CD4-positive, CD25-positive, alpha-beta regulatory T cell (primary cell): ENCODE results near the gene COL9A3. TPM values are rescaled to one million over a fixed set of nuclear protein-coding genes. Genes with fewer than 3 reads are reported as not detected.

Source experiments
- ATAC-seq, 2 donors: fragments of 150-1000 bp; cut with Tn5 transposase; one replicate each; pipeline ENCODE4 v1.10.0; 2021; ENCODE audit warnings: low read depth in 2 of 2, moderate number of reproducible peaks in 2 of 2, moderate library complexity in 1 of 2
- DNase-seq, 3 donors: peaks; one replicate each; pipeline versions ENCODE4 v3.0.0 to v3.0.0-alpha.2; 2012 to 2022; ENCODE audit warnings: mixed read lengths in 1 of 3
- H3K27ac ChIP-seq: one replicate; pipeline ENCODE4 v1.7.0; 2013; ENCODE audit warnings: mild to moderate bottlenecking, low read length; ENCODE audit not compliant: insufficient read depth, poor library complexity, severe bottlenecking
- H3K27me3 ChIP-seq: one replicate; pipeline ENCODE4 v1.7.0; 2013; ENCODE audit warnings: low read length; ENCODE audit not compliant: control insufficient read depth, insufficient read depth
- H3K36me3 ChIP-seq: one replicate; pipeline ENCODE4 v1.7.0; 2013; ENCODE audit warnings: mild to moderate bottlenecking, low read length, moderate library complexity; ENCODE audit not compliant: control insufficient read depth, insufficient read depth
- H3K4me1 ChIP-seq: 2 replicates; pipeline ENCODE4 v1.7.0; 2013; ENCODE audit warnings: mild to moderate bottlenecking, low read length; ENCODE audit not compliant: insufficient read depth, control insufficient read depth, poor library complexity, severe bottlenecking
- H3K4me3 ChIP-seq: one replicate; pipeline ENCODE4 v1.7.0; 2013; ENCODE audit warnings: low read depth, mild to moderate bottlenecking, low read length, moderate library complexity
- H3K9me3 ChIP-seq, 2 experiments: 1 replicate in 1 of 2; 2 replicates in 1 of 2; pipeline ENCODE4 v1.7.0; 2013; ENCODE audit warnings: low read length in 2 of 2, mild to moderate bottlenecking in 1 of 2, moderate library complexity in 1 of 2; ENCODE audit not compliant: control insufficient read depth in 2 of 2
- H3K27ac Mint-ChIP-seq, 3 donors: one replicate each; pipeline ENCODE4 v1.8.0; 2020 to 2022; ENCODE audit warnings: mild to moderate bottlenecking in 3 of 3, mixed read lengths in 3 of 3, moderate library complexity in 2 of 3
- H3K27me3 Mint-ChIP-seq: one replicate; pipeline ENCODE4 v1.8.0; 2022; ENCODE audit warnings: mild to moderate bottlenecking, mixed read lengths
- H3K36me3 Mint-ChIP-seq: one replicate; pipeline ENCODE4 v1.8.0; 2020; ENCODE audit warnings: mixed read lengths
- H3K4me1 Mint-ChIP-seq, 4 donors: one replicate each; pipeline ENCODE4 v1.8.0; 2020 to 2022; ENCODE audit warnings: mixed read lengths in 4 of 4, mild to moderate bottlenecking in 1 of 4
- H3K4me3 Mint-ChIP-seq, 4 donors: one replicate each; pipeline ENCODE4 v1.8.0; 2020 to 2022; ENCODE audit warnings: mild to moderate bottlenecking in 4 of 4, mixed read lengths in 4 of 4, moderate library complexity in 3 of 4
- H3K9me3 Mint-ChIP-seq, 7 donors: one replicate each; pipeline ENCODE4 v1.8.0; 2020 to 2022; ENCODE audit warnings: mixed read lengths in 7 of 7, mild to moderate bottlenecking in 3 of 7, moderate library complexity in 2 of 7
- polyA plus RNA-seq, 4 donors: library from polyadenylated mRNA; unstranded; fragments of 300-500 nt; fragmentation: Illumina TruSeq; gene quantifications; one replicate each; pipeline ENCODE4 v1.2.3, GENCODE V29; 2021
- total RNA-seq: library from RNA; stranded (reverse); gene quantifications from one replicate; pipeline ENCODE4 v1.2.3, GENCODE V29; 2022

The COL9A3 gene
- total and polyA plus RNA-seq, 5 donors from 2014 or later, result not detected

DNA sequence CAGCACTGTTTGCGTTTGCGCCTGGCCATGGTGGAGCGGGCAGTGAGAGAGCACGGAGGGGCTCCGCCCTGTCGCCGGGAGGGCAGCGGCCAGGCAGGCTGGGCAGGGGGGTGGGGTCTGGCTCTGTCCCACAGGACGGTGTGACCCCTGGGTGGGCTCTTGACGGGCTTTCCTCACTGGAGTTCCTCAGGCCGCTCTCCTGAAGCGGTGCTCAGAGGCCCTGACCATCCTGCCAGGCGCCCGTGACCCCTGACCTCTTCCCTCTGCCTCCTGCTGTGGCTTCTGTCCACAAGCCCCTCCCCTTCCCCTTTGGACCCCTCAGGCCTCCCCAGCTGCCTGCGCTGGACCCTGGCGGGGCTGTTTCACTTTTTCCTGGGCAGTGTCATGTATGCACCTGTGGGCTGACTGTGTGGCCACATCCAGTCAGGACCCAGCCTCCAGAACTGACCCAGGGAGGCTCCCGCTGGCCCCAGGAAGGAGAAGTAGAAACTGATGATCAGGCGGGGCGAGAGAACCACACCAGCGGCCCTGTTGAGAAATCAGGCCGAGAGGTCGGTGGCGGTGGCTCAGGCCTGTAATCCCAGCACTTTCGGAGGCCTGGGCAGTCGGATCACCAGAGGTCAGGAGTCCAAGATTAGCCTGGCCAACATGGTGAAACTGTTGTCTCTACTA, 11.0 kb upstream of the COL9A3 start:
- H3K9me3 Mint-ChIP-seq, result no peaks in the 10 kb centered on the region
- H3K36me3 ChIP-seq, result peaks cover 27% of the 10 kb centered on the region
- H3K27ac ChIP-seq, result peak overlapping the region; percentile 57
- peaks cover 8% of the 10 kb centered on the region for H3K36me3 Mint-ChIP-seq
- H3K27ac Mint-ChIP-seq, result peak overlapping the region in 2 of 3 donors; percentile 76 to 78
- ATAC-seq (no peak), DNase-seq (no peak)
- peak overlapping the region; percentile 48 for H3K4me3 ChIP-seq
- H3K4me1 Mint-ChIP-seq, result peaks cover 0 to 36% (median 20%) of the 10 kb centered on the region in 4 donors
- no peaks in the 10 kb centered on the region for H3K27me3 ChIP-seq
- peaks cover 38% of the 10 kb centered on the region for H3K4me1 ChIP-seq
- peaks cover 6% of the 10 kb centered on the region for H3K27me3 Mint-ChIP-seq
- H3K4me3 Mint-ChIP-seq, result peak overlapping the region; percentile 79 to 87 (median 83)
- no peaks in the 10 kb centered on the region for H3K9me3 ChIP-seq

DNA sequence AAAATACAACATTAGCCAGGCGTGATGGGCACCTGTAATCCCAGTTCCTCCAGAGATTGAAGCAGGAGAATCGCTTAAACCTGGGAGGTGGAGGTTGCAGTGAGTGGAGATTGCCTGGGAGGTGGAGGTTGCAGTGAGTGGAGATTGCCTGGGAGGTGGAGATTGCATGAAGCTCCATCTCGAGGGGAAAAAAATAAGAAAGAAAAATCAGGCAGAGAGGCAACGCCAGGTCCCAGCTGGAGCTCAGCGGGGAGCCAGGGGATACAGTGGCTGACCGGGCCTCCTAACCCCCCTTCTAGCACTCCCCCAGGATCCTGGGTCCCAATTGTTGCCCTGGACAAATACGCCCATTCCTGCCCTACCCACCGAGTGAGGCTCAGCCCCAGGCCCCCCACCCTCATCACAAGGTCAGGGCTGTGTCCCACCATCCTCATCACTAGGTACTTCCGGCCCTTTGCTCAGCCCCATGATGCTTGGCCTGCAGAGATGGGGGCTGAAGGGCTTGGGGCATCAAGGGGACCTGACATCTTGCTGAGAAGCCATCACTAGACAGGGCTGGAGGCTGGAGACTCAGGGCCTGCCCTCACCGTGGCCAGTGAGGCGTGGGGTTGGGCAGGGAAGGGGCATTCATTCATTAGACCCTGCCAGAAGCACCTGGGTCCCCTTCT, 10.3 kb upstream of the COL9A3 start:
- H3K4me1 Mint-ChIP-seq, result peaks cover 0 to 36% (median 20%) of the 10 kb centered on the region in 4 donors
- peaks cover 6% of the 10 kb centered on the region for H3K27me3 Mint-ChIP-seq
- H3K36me3 Mint-ChIP-seq, result peaks cover 8% of the 10 kb centered on the region
- peaks cover 32% of the 10 kb centered on the region for H3K36me3 ChIP-seq
- no peak for ATAC-seq
- no peaks in the 10 kb centered on the region for H3K27me3 ChIP-seq
- peak overlapping the region in 2 of 3 donors; percentile 76 to 78 for H3K27ac Mint-ChIP-seq
- peak overlapping the region; percentile 19 for H3K4me3 ChIP-seq
- peak overlapping the region; percentile 79 to 85 (median 82) for H3K4me3 Mint-ChIP-seq
- no peak for DNase-seq
- no peak overlapping the region for H3K27ac ChIP-seq
- no peaks in the 10 kb centered on the region for H3K9me3 ChIP-seq
- H3K9me3 Mint-ChIP-seq, result no peaks in the 10 kb centered on the region
- H3K4me1 ChIP-seq, result peaks cover 38% of the 10 kb centered on the region

DNA sequence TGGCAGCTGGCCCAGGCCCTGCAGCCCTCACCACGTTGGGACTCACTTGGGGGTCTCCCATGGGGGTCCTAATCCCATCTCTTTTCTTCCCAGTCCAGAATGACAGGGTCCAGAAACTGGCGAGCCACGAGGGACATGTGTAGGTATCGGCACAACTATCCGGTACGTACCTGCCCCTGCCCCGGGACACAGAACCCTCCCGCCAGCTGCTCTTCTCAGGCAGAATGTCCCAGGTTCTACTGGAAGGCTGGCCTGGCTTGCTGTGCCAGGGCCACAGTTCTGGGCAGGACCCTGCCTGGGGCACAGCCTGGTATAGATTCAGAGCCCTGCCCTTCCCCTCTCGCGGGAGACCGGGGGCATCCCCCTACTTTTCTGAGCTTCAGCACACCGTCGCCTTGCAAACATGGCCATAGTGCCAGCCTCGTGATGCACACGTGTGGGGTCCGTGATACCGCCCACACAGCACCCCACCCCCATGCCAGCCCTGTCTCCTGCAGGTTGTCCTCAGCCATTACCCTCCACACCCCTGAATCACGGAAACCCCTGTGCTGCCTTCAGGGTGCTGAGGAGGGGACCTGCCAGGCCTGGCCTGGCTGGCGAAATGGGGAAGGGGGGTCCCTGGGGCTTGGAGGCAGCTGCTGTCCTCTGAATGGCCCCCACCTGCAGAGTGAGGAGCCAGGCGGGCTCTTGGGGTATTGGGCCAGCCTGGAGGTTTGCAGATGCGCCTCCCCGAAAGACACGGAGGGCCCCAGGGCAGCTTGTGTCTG, 9.2 kb upstream of the COL9A3 start:
- Histone ChIP-seq H3K27ac (no peak overlapping the region), H3K4me1 (peaks cover 38% of the 10 kb centered on the region), H3K27me3 (no peaks in the 10 kb centered on the region), H3K9me3 (no peaks in the 10 kb centered on the region), H3K36me3 (peaks cover 38% of the 10 kb centered on the region), H3K4me3 (no peak overlapping the region)
- H3K36me3 Mint-ChIP-seq, result peaks cover 11% of the 10 kb centered on the region
- H3K27ac Mint-ChIP-seq, result peak overlapping the region in 2 of 3 donors; percentile 43 to 82
- peaks cover 0 to 37% (median 20%) of the 10 kb centered on the region in 4 donors for H3K4me1 Mint-ChIP-seq
- H3K4me3 Mint-ChIP-seq, result peak overlapping the region; percentile 22 to 89 (median 70)
- no peaks in the 10 kb centered on the region for H3K9me3 Mint-ChIP-seq
- ATAC-seq (no peak), DNase-seq (no peak)
- H3K27me3 Mint-ChIP-seq, result peaks cover 6% of the 10 kb centered on the region

DNA sequence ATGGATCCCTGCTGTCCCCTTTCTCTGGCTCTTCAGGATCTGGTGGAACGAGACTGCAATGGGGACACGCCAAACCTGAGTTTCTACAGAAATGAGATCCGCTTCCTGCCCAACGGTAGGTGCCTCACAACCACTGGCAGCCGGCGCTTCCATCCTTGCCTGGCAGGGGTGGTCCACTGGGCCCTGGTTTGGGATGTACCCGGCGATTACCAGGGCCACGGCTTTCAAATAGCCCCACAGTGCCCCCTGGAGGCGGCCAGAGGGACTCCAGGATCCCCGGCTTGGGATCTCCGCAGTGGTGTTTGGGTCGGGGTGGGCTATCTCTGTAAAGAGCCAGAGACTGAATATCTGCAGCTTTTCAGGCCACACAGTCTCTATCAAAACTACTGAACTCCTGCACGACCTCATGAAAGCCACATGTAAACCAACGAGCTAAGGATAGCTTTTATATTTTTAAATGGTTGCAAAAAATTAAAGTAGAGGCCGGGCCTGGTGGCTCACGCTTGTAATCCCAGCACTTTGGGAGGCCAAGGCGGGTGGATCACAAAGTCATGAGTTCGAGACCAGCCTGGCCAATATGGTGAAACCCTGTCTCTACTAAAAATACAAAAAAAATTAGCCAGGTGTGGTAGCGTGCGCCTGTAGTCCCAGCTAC, 8.5 kb upstream of the COL9A3 start:
- Histone ChIP-seq H3K27ac (no peak overlapping the region), H3K27me3 (no peaks in the 10 kb centered on the region), H3K9me3 (no peaks in the 10 kb centered on the region), H3K36me3 (peaks cover 42% of the 10 kb centered on the region), H3K4me3 (no peak overlapping the region), H3K4me1 (peaks cover 38% of the 10 kb centered on the region)
- ATAC-seq (peak; percentile 47 to 48), DNase-seq (peak; percentile 64 to 76 (median 68))
- Mint-ChIP-seq H3K4me3 (peak overlapping the region; percentile 80 to 89 (median 82)), H3K9me3 (no peaks in the 10 kb centered on the region), H3K27me3 (peaks cover 6% of the 10 kb centered on the region), H3K36me3 (peaks cover 11% of the 10 kb centered on the region), H3K4me1 (peaks cover 0 to 37% (median 17%) of the 10 kb centered on the region in 4 donors), H3K27ac (peak overlapping the region in 2 of 3 donors; percentile 43 to 82)

DNA sequence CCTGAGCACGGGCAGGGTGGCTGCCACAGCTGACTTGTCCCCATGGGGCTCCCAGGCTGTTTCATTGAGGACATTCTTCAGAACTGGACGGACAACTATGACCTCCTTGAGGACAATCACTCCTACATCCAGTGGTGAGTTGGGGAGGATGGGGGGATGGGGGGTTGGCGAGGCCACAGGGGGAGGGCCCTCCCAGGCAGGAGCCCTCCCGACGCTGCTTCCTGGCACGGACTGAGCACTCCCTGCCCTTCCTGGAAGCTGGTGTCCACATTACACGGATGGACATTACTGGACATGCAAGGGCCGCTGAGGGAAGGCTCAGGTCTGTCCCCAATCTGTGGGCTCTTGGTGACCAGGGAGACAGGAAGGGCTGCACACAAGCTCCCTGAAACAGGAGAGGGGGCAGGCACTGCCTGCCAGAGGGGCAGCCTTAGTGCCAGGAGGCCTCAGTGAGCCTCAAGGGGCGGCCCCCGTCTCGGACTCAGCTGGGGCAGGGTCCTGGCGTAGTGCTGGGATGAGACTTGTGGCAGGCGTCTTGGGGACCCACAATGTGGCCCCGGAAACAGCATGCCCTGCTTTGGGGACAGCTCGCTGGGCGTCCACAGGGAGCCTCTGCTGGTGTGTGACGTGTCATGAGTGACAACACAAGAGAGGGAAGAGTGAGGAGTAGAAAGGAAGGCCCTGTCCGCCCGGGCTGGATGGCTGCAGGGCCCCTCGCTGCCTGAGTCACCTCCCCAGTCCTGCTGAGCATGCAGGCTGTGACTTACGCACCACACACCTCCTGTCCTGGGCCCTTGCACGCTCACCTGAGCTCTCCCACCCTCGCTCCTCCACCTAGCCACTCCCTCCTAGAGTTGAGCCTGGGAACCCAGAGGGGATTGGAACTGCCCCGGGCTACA, 7.1 kb upstream of the COL9A3 start:
- Mint-ChIP-seq H3K9me3 (no peaks in the 10 kb centered on the region), H3K4me1 (peaks cover 0 to 27% (median 12%) of the 10 kb centered on the region in 4 donors), H3K27ac (no peak overlapping the region), H3K27me3 (peaks cover 6% of the 10 kb centered on the region), H3K4me3 (no peak overlapping the region), H3K36me3 (peaks cover 7% of the 10 kb centered on the region)
- no peaks in the 10 kb centered on the region for H3K27me3 ChIP-seq
- DNase-seq, result no peak
- H3K4me1 ChIP-seq, result peaks cover 31% of the 10 kb centered on the region
- ATAC-seq, result no peak
- no peak overlapping the region for H3K27ac ChIP-seq
- H3K4me3 ChIP-seq, result no peak overlapping the region
- H3K36me3 ChIP-seq, result peaks cover 44% of the 10 kb centered on the region
- H3K9me3 ChIP-seq, result no peaks in the 10 kb centered on the region

DNA sequence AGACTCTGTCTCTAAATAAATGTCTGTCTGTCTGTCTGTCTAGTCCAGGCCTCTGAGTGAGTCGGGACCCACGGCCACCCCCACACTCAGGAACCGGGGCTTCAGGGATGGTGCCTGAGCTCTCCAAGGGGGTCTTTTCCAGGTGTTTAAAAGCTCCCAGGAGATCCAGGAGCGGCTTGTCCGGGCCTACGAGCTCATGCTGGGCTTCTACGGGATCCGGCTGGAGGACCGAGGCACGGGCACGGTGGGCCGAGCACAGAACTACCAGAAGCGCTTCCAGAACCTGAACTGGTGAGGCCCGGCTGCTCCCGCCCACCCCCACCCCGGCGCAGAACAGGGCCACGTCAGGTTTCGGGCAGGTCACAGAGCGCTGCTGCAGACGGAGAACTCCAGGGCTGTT, 5.5 kb upstream of the COL9A3 start:
- Mint-ChIP-seq H3K9me3 (no peaks in the 10 kb centered on the region), H3K27ac (no peak overlapping the region), H3K4me1 (peaks cover 0 to 30% (median 16%) of the 10 kb centered on the region in 4 donors), H3K27me3 (peaks cover 16% of the 10 kb centered on the region), H3K4me3 (no peak overlapping the region), H3K36me3 (peaks cover 7% of the 10 kb centered on the region)
- ATAC-seq (no peak), DNase-seq (no peak)
- Histone ChIP-seq H3K27ac (no peak overlapping the region), H3K36me3 (peaks cover 44% of the 10 kb centered on the region), H3K4me3 (no peak overlapping the region), H3K27me3 (no peaks in the 10 kb centered on the region), H3K9me3 (no peaks in the 10 kb centered on the region), H3K4me1 (peaks cover 33% of the 10 kb centered on the region)
